Activated T-helper 1 cell treated with anti-CD3 and anti-CD28 coated beads, Interleukin-12 subunit alpha, Interleukin-12 subunit beta, Interleukin-2, Interleukin-4 antibody, amounts not matched to agents 30 ng/mL and 10 ng/mL and 1 ng/mL, durations not matched to agents 14 hours and 24 hours and 36 hours (primary cell): ENCODE results near the gene ZBTB40. TPM values are rescaled to one million over a fixed set of nuclear protein-coding genes. Genes with fewer than 3 reads are reported as not detected.

Source experiments
- DNase-seq: peaks from one replicate; pipeline ENCODE4 v3.0.0; 2021; ENCODE audit warnings: low spot score
- H3K27ac Mint-ChIP-seq: one replicate; pipeline ENCODE4 v1.8.0; 2021; ENCODE audit warnings: mild to moderate bottlenecking, mixed read lengths
- H3K27me3 Mint-ChIP-seq: one replicate; pipeline ENCODE4 v1.8.0; 2022; ENCODE audit warnings: mild to moderate bottlenecking, moderate library complexity, mixed read lengths; ENCODE audit not compliant: insufficient read depth
- H3K36me3 Mint-ChIP-seq: one replicate; pipeline ENCODE4 v1.8.0; 2021; ENCODE audit warnings: low read depth, mixed read lengths
- H3K4me1 Mint-ChIP-seq: one replicate; pipeline ENCODE4 v1.8.0; 2021; ENCODE audit warnings: low read depth, mixed read lengths
- H3K4me3 Mint-ChIP-seq: one replicate; pipeline ENCODE4 v1.8.0; 2021; ENCODE audit warnings: mild to moderate bottlenecking, moderate library complexity, mixed read lengths
- H3K9me3 Mint-ChIP-seq: one replicate; pipeline ENCODE4 v1.8.0; 2021; ENCODE audit warnings: mixed read lengths
- intact Hi-C: fragments of 100-400 bp; cut with micrococcal nuclease; formaldehyde crosslinking; loops from one replicate; pipeline ENCODE4 v1.15.1; 2024
- total RNA-seq: library from RNA; stranded (reverse); gene quantifications from 2 replicates; pipeline ENCODE4 v1.2.3, GENCODE V29; 2022

ZBTB40 gene
- total RNA-seq, 1 donor from 2014 or later: 19.5 TPM

DNA sequence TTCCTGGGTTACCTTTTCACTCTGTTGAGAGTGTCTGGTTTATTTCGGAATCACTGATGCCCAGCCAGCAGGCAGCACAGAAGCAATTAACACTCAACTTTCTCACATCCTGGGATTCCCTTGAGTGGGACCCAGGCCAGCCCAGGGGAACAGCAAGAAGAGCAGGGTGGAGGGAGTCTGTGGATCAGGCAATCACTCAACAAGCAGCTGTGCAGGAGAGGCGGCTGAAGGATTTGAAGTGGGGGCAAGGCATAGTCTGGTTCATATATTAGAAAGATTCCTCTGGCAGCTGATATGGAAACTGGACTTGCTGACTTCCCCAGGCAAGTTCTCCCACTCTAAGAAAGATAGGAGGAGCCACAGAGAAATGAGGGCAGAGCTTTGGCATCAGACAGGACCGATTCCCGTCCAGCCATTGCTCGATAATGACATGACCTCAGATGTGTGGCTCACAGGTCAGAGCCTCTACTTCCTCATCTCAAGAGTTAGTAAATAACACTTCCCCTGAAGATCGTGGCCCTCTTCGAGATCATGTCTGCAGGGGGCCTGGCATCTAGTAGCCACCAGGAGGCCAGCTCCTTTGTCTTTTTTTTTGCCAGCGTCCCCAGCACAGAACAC lies 124.0 kb downstream of the ZBTB40 start:
- intact Hi-C loops: no loop called here
- Mint-ChIP-seq H3K4me1 (no peaks in the 10 kb centered on the region), H3K4me3 (no peak overlapping the region), H3K36me3 (peaks cover 7% of the 10 kb centered on the region), H3K9me3 (peaks cover 26% of the 10 kb centered on the region), H3K27me3 (no peaks in the 10 kb centered on the region), H3K27ac (no peak overlapping the region)
- DNase-seq: no peak

- Mint-ChIP-seq H3K4me3 (no peak overlapping the region), H3K9me3 (peaks cover 26% of the 10 kb centered on the region), H3K27me3 (no peaks in the 10 kb centered on the region), H3K36me3 (peaks cover 7% of the 10 kb centered on the region), H3K4me1 (no peaks in the 10 kb centered on the region), H3K27ac (no peak overlapping the region)
- no peak for DNase-seq
- intact Hi-C loops: no loop called here
Measured at GRCh38 chr1:22576150-22576544, 124.5 kb downstream of the ZBTB40 start.

DNA sequence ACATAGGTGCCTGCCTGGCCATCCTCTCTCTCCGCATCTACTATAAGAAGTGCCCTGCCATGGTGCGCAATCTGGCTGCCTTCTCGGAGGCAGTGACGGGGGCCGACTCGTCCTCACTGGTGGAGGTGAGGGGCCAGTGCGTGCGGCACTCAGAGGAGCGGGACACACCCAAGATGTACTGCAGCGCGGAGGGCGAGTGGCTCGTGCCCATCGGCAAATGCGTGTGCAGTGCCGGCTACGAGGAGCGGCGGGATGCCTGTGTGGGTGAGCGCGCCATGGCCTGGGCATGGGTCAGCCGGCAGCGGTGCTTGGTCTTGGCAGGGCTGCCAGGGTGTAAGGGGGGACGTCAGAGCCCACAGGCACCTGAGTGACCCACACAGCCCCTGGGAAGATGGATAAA lies 125.0 kb downstream of the ZBTB40 start:
- DNase-seq: no peak
- Mint-ChIP-seq H3K9me3 (peaks cover 26% of the 10 kb centered on the region), H3K27ac (no peak overlapping the region), H3K4me3 (no peak overlapping the region), H3K36me3 (peaks cover 7% of the 10 kb centered on the region), H3K27me3 (no peaks in the 10 kb centered on the region), H3K4me1 (no peaks in the 10 kb centered on the region)
- intact Hi-C loops: no loop called here

DNA sequence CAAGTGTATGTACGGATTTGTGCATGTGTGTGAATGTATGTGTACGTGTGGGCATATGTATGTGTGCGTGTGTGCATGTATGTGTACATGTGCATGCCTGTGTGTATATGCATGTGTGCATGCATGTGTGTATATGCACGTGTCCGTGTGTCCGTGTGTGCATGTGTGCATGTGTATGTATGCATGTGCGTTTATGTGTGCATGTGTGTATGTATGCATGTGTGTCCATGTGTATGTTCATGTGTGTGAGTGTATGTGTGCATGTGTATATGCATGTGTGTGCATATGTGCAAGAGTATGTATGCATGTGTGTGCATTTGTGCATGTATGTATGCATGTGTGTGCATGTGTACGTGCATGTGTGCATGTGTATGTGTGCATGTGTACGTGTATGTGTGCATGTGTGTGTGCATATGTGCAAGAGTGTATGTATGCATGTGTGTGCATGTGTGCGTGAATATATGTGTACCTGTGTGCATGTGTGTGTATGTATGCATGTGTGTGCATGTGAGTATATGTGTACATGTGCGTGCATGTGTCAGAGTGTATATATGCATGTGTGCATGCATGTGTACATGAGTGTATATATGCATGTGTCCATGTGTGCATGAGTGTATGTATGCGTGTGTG lies 127.2 kb downstream of the ZBTB40 start:
- H3K36me3 Mint-ChIP-seq: peaks cover 7% of the 10 kb centered on the region
- H3K27me3 Mint-ChIP-seq: no peaks in the 10 kb centered on the region
- intact Hi-C loops: no loop called here
- peaks cover 26% of the 10 kb centered on the region for H3K9me3 Mint-ChIP-seq
- no peak for DNase-seq
- no peak overlapping the region for H3K27ac Mint-ChIP-seq
- H3K4me1 Mint-ChIP-seq: no peaks in the 10 kb centered on the region
- H3K4me3 Mint-ChIP-seq: no peak overlapping the region

- Mint-ChIP-seq H3K4me1 (no peaks in the 10 kb centered on the region), H3K27me3 (no peaks in the 10 kb centered on the region), H3K27ac (no peak overlapping the region), H3K4me3 (no peak overlapping the region), H3K36me3 (peaks cover 7% of the 10 kb centered on the region), H3K9me3 (peaks cover 26% of the 10 kb centered on the region)
- DNase-seq: no peak
- intact Hi-C loops: no loop called here
Measured at GRCh38 chr1:22579541-22580155, 128.0 kb downstream of the ZBTB40 start.

Other genes with a start within 250 kb of the ZBTB40 start
- gene EPHA8, start 111.6 kb downstream of the ZBTB40 start, total RNA-seq: not detected in 2 replicates
- gene C1QA, start 184.8 kb downstream of the ZBTB40 start, total RNA-seq: not detected in 2 replicates
- gene C1QC, start 191.8 kb downstream of the ZBTB40 start, total RNA-seq: not detected in 2 replicates
- gene C1QB, start 201.4 kb downstream of the ZBTB40 start, total RNA-seq: not detected in 2 replicates